H1 (cell line): ENCODE data around the gene NR2F1-AS1. TPM values are rescaled to one million over a fixed set of nuclear protein-coding genes. Genes with fewer than 3 reads are reported as not detected.

Source experiments
- CTCF ChIA-PET: fragments of 300-600 bp; sonication (Branson Sonifier 250); formaldehyde crosslinking; loops from one replicate; lab custom pipeline; 2021; ENCODE audit not compliant: partially characterized antibody; lab: Charles Lee
- POLR2A ChIA-PET: fragments of 300-600 bp; sonication (Branson Sonifier 250); formaldehyde crosslinking; loops from one replicate; lab custom pipeline; 2021; ENCODE audit warnings: inconsistent platforms; ENCODE audit not compliant: partially characterized antibody; lab: Charles Lee
- DNase-seq, 2 experiments: peaks; one replicate each; pipeline versions ENCODE4 v3.0.0 to v3.0.0-alpha.2; 2010 to 2022; ENCODE audit warnings: low spot score in 2 of 2, low read depth in 1 of 2, mixed read lengths in 1 of 2
- FAIRE-seq: peaks from 2 replicates; lab custom pipeline; 2011; peaks lifted over from hg19 to GRCh38; lab: Jason Lieb, UNC
- H2AFZ ChIP-seq: 2 replicates; pipeline ENCODE4 v1.8.1; 2012; ENCODE audit warnings: low read length, inconsistent platforms
- H2AK5ac ChIP-seq: 2 replicates; pipeline ENCODE4 v1.6.1; 2013; ENCODE audit warnings: low read depth, low read length
- H2BK120ac ChIP-seq: replicated peaks from 2 replicates; pipeline ENCODE3; 2013; ENCODE audit warnings: low read depth, low read length, inconsistent platforms
- H2BK12ac ChIP-seq: 2 replicates; pipeline ENCODE4 v1.6.1; 2013; ENCODE audit warnings: low read depth, low read length
- H2BK15ac ChIP-seq: 2 replicates; pipeline ENCODE4 v1.6.1; 2013; ENCODE audit warnings: low read length
- H2BK20ac ChIP-seq: 2 replicates; pipeline ENCODE4 v1.6.1; 2013; ENCODE audit warnings: low read length
- H2BK5ac ChIP-seq: 2 replicates; pipeline ENCODE4 v1.6.1; 2013; ENCODE audit warnings: low read depth, low read length
- H3K14ac ChIP-seq: 2 replicates; pipeline ENCODE4 v1.6.1; 2013; ENCODE audit warnings: inconsistent platforms; ENCODE audit not compliant: insufficient read length
- H3K18ac ChIP-seq: 2 replicates; pipeline ENCODE4 v1.6.1; 2013; ENCODE audit warnings: low read length; ENCODE audit errors: extremely low read depth
- H3K23ac ChIP-seq: 2 replicates; pipeline ENCODE4 v1.6.1; 2013; ENCODE audit warnings: inconsistent platforms; ENCODE audit not compliant: insufficient read length
- H3K23me2 ChIP-seq: 2 replicates; pipeline ENCODE4 v1.6.1; 2013; ENCODE audit warnings: low read depth, low read length
- H3K27ac ChIP-seq: 2 replicates; pipeline ENCODE4 v1.6.1; 2011; ENCODE audit warnings: low read depth, low read length, inconsistent platforms
- H3K27me3 ChIP-seq, 4 experiments: replicated peaks in 1 of 4; 1 replicate in 1 of 4; 2 replicates in 3 of 4; pipeline versions ENCODE4 v1.6.1 to v1.8.1; 2011 to 2013; ENCODE audit warnings: low read length in 3 of 4, mild to moderate bottlenecking in 3 of 4, inconsistent platforms in 2 of 4, mixed read lengths in 2 of 4, moderate library complexity in 1 of 4; ENCODE audit not compliant: control insufficient read depth in 3 of 4, insufficient read depth in 3 of 4; ENCODE audit errors: extremely low read depth in 1 of 4
- H3K36me3 ChIP-seq, 4 experiments: 2 replicates each; pipeline versions ENCODE4 v1.6.1 to v1.8.1; 2011 to 2013; ENCODE audit warnings: mild to moderate bottlenecking in 4 of 4, low read length in 3 of 4, moderate library complexity in 2 of 4, control low read depth in 1 of 4, inconsistent platforms in 1 of 4; ENCODE audit not compliant: insufficient read depth in 4 of 4, control insufficient read depth in 2 of 4
- H3K4ac ChIP-seq: replicated peaks from 2 replicates; pipeline ENCODE3; 2013; ENCODE audit warnings: low read length, low read depth, mixed read lengths, inconsistent platforms; ENCODE audit not compliant: insufficient read length
- H3K4me1 ChIP-seq, 4 experiments: replicated peaks in 1 of 4; 1 replicate in 1 of 4; 2 replicates in 3 of 4; pipeline versions ENCODE4 v1.6.1 to v1.8.1; 2011 to 2013; ENCODE audit warnings: low read length in 3 of 4, inconsistent platforms in 2 of 4, mixed read lengths in 1 of 4; ENCODE audit not compliant: insufficient read depth in 4 of 4, control insufficient read depth in 3 of 4
- H3K4me2 ChIP-seq, 2 experiments: 2 replicates each; pipeline versions ENCODE4 v1.6.1 to v1.8.1; 2011 to 2013; ENCODE audit warnings: low read depth in 2 of 2, low read length in 2 of 2, control low read depth in 1 of 2, inconsistent platforms in 1 of 2, mild to moderate bottlenecking in 1 of 2; ENCODE audit not compliant: insufficient read depth in 1 of 2
- H3K4me3 ChIP-seq, 4 experiments: fragments of 200-600, 300-600 bp in 1 of 4; sonication (generic), shearing (Covaris generic), sonication (Bioruptor Twin) in 1 of 4; 2 replicates each; pipeline versions ENCODE4 v1.5.1 to v1.8.1; 2011 to 2016; ENCODE audit warnings: low read length in 4 of 4, low read depth in 3 of 4, control low read depth in 2 of 4, inconsistent platforms in 2 of 4, mild to moderate bottlenecking in 2 of 4, mixed read lengths in 1 of 4, moderate library complexity in 1 of 4; ENCODE audit not compliant: insufficient read depth in 2 of 4; ENCODE audit errors: extremely low read depth in 1 of 4
- H3K56ac ChIP-seq: replicated peaks from 2 replicates; pipeline ENCODE3; 2013; ENCODE audit warnings: low read depth, mild to moderate bottlenecking, mixed read lengths, low read length, inconsistent platforms; ENCODE audit not compliant: insufficient read length
- H3K79me1 ChIP-seq: 2 replicates; pipeline ENCODE4 v1.6.1; 2013; ENCODE audit warnings: low read depth, low read length, control low read depth
- H3K79me2 ChIP-seq, 2 experiments: 2 replicates each; pipeline versions ENCODE4 v1.6.1 to v1.8.1; 2012 to 2013; ENCODE audit warnings: low read length in 2 of 2, mild to moderate bottlenecking in 2 of 2, inconsistent platforms in 1 of 2; ENCODE audit not compliant: insufficient read depth in 2 of 2, control insufficient read depth in 1 of 2
- H3K9ac ChIP-seq, 4 experiments: replicated peaks in 1 of 4; 1 replicate in 1 of 4; 2 replicates in 3 of 4; pipeline versions ENCODE4 v1.6.1 to v1.8.1; 2011 to 2013; ENCODE audit warnings: low read depth in 3 of 4, low read length in 3 of 4, control low read depth in 2 of 4, mild to moderate bottlenecking in 2 of 4, moderate library complexity in 2 of 4, inconsistent platforms in 1 of 4; ENCODE audit errors: extremely low read depth in 1 of 4
- H3K9me3 ChIP-seq, 2 experiments: 2 replicates each; pipeline versions ENCODE4 v1.6.1 to v1.8.1; 2012 to 2013; ENCODE audit warnings: mild to moderate bottlenecking in 2 of 2, moderate library complexity in 2 of 2, control low read depth in 1 of 2, inconsistent platforms in 1 of 2, low read depth in 1 of 2, low read length in 1 of 2, mixed read lengths in 1 of 2; ENCODE audit not compliant: insufficient read depth in 2 of 2
- H4K20me1 ChIP-seq, 2 experiments: replicated peaks in 1 of 2; 2 replicates each; pipeline versions ENCODE3 to v1.8.1; 2011 to 2013; ENCODE audit warnings: inconsistent platforms in 2 of 2, low read length in 2 of 2, mild to moderate bottlenecking in 1 of 2; ENCODE audit not compliant: insufficient read depth in 2 of 2, control insufficient read depth in 1 of 2
- H4K5ac ChIP-seq: 2 replicates; pipeline ENCODE4 v1.6.1; 2013; ENCODE audit warnings: low read length, low read depth, mixed read lengths, inconsistent platforms; ENCODE audit not compliant: insufficient read length
- H4K8ac ChIP-seq: 2 replicates; pipeline ENCODE4 v1.8.0; 2013; ENCODE audit warnings: mild to moderate bottlenecking, moderate library complexity, low read length, inconsistent platforms; ENCODE audit not compliant: insufficient read depth; ENCODE audit errors: extremely low read depth
- H4K91ac ChIP-seq: replicated peaks from 2 replicates; pipeline ENCODE3; 2013; ENCODE audit warnings: low read length, mixed read lengths, inconsistent platforms; ENCODE audit not compliant: insufficient read length
- CBX5 ChIP-seq: fragments of 300-800, 300-1000 bp; sonication (generic); IDR thresholded peaks from 2 replicates; pipeline ENCODE4 v1.7.1; 2016; ENCODE audit warnings: antibody characterized with exemption, low read length, low read depth
- CTBP2 ChIP-seq: IDR thresholded peaks from 2 replicates; pipeline ENCODE4 v1.7.0; 2011; ENCODE audit warnings: borderline replicate concordance, mild to moderate bottlenecking, moderate library complexity, mixed read lengths, low read length; ENCODE audit not compliant: insufficient read depth, insufficient read length
- TBP ChIP-seq: IDR thresholded peaks from 2 replicates; pipeline ENCODE4 v1.6.1; 2011; ENCODE audit warnings: low read depth, low read length, improper control_type of control experiment
- WGBS, 2 experiments: shearing (Covaris generic) in 1 of 2; methylation state at CpG; one replicate each; pipeline versions ENCODE4 v1.1.6 to v1.1.7; 2013 to 2015; ENCODE audit warnings: low lambda C conversion rate in 2 of 2, mixed read lengths in 2 of 2, inconsistent platforms in 1 of 2, low coverage in 1 of 2, missing lambda C conversion rate in 1 of 2; ENCODE audit not compliant: insufficient replicate concordance in 2 of 2, insufficient coverage in 1 of 2, insufficient read length in 1 of 2; ENCODE audit errors: extremely low coverage in 1 of 2, missing lambda C conversion rate in 1 of 2; 5-methylcytosine and 5-hydroxymethylcytosine counted together
- polyA plus RNA-seq, 7 experiments: library from polyadenylated mRNA; depleted of rRNA in 3 of 7; stranded (reverse) in 5 of 7; unstranded in 2 of 7; fragments of >200 nt in 5 of 7; fragments of 200-250 nt in 2 of 7; gene quantifications; 1 replicate in 5 of 7; 2 replicates in 1 of 7; 4 replicates in 1 of 7; pipeline versions ENCODE4 v1.2.1 to v1.2.3, GENCODE V29; 2011 to 2013; ENCODE audit warnings: missing spikeins in 2 of 7, mixed read lengths in 2 of 7
- total RNA-seq: library from RNA; stranded (reverse); fragmentation: NEBNext Ultra II Directional; extraction: Animal tissue kit (Norgen Biotek cat#: 25700); gene quantifications from 2 replicates; pipeline ENCODE4 v1.2.1, GENCODE V29; 2021
- TF ChIP-seq, protein P1 (sequence below): IDR thresholded peaks from 2 replicates; pipeline ENCODE4 v1.6.1; 2011; ENCODE audit warnings: low read depth, mild to moderate bottlenecking, low read length; ENCODE audit not compliant: insufficient read depth

The NR2F1-AS1 gene
- total and polyA plus RNA-seq, 2 of the 8 experiments (the other 6 are each of a cell fraction or from before 2014, with no cell fraction given): 1.6 to 5.6 TPM

DNA sequence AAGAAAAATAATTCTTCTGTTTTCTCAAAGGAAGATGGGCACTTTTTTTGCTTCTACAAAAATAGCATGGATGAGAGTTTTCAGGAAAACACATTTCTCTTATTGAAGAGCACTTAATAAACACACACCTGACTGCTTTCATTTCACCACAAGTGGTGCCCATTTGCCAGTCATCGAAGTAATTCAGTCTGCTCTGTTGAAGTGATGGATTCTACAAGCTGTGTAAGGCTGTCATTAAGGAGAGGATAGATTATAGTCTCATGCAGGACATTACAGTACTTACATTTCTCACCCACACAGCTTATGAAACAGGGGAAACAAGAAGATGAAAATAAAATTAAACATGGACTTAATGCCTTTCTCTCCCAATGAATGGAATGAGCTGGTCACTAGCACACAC lies 165.2 kb downstream of the NR2F1-AS1 start:
- Histone ChIP-seq H3K14ac (no peak overlapping the region), H3K9me3 (no peaks in the 10 kb centered on the region), H2AFZ (no peak overlapping the region), H4K91ac (no peak overlapping the region), H3K56ac (no peak overlapping the region), H4K8ac (no peak overlapping the region), H3K4me3 (no peak overlapping the region), H3K79me1 (no peaks in the 10 kb centered on the region), H4K5ac (no peak overlapping the region), H2BK15ac (no peak overlapping the region), H2BK20ac (no peak overlapping the region), H3K4me2 (no peak overlapping the region), H3K27ac (no peak overlapping the region), H3K36me3 (no peaks in the 10 kb centered on the region), H3K4me1 (peaks cover 0 to 6% (median 5%) of the 10 kb centered on the region in 4 experiments; a peak in 5 of 7 replicates), H2AK5ac (no peak overlapping the region), H3K18ac (no peak overlapping the region), H3K23ac (no peak overlapping the region), H2BK5ac (no peak overlapping the region), H4K20me1 (no peaks in the 10 kb centered on the region), H3K79me2 (no peaks in the 10 kb centered on the region), H2BK120ac (no peak overlapping the region), H2BK12ac (no peak overlapping the region), H3K27me3 (no peaks in the 10 kb centered on the region), H3K23me2 (no peaks in the 10 kb centered on the region), H3K9ac (no peak overlapping the region), H3K4ac (no peak overlapping the region)
- TF ChIP-seq TBP (no peak), CTBP2 (no peak), CBX5 (no peak)
- TF ChIP-seq, protein P1, sequence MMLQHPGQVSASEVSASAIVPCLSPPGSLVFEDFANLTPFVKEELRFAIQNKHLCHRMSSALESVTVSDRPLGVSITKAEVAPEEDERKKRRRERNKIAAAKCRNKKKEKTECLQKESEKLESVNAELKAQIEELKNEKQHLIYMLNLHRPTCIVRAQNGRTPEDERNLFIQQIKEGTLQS: no peak
- 93% methylated on average over 1 of the region's 1 CpG; no CpG with 5 or more reads in 1 of the 2 experiments for WGBS, 2 experiments
- FAIRE-seq (no peak), DNase-seq (no peak)
- ChIA-PET POLR2A (no interaction called here), CTCF (interaction anchor here (0.6 to 1.4 kb wide), 4 partner anchors 11 to 728 kb away, joined by 3 to 4 read pairs (median 3); no protein-coding TSS in a partner anchor)
